CD14-positive monocyte (primary cell): Measurements from ENCODE around the gene MEIS2. TPM values are rescaled to one million over a fixed set of nuclear protein-coding genes. Genes with fewer than 3 reads are reported as not detected.

Experiments used
- DNase-seq, 3 donors: peaks; one replicate each; pipeline ENCODE4 v3.0.0-alpha.2; 2011 to 2022
- H2AFZ ChIP-seq: 2 replicates; pipeline ENCODE4 v1.6.0; 2012; ENCODE audit warnings: mild to moderate bottlenecking, low read depth, low read length, inconsistent platforms; ENCODE audit not compliant: insufficient read depth, poor library complexity, severe bottlenecking
- H3K27ac ChIP-seq, 2 donors: 1 replicate in 1 of 2; 2 replicates in 1 of 2; pipeline ENCODE4 v1.5.1; 2012 to 2013; ENCODE audit warnings: low read length in 2 of 2, control low read depth in 1 of 2, inconsistent platforms in 1 of 2, low read depth in 1 of 2, mild to moderate bottlenecking in 1 of 2
- H3K27me3 ChIP-seq, 2 donors: one replicate each; pipeline versions ENCODE4 v1.6.0 to v1.6.1; 2011 to 2013; ENCODE audit warnings: low read length in 2 of 2; ENCODE audit not compliant: control insufficient read depth in 2 of 2, insufficient read depth in 2 of 2
- H3K36me3 ChIP-seq, 2 donors: replicated peaks in 1 of 2; 1 replicate in 1 of 2; 2 replicates in 1 of 2; pipeline versions ENCODE4 v1.5.1 to v1.6.1; 2012 to 2013; ENCODE audit warnings: low read length in 2 of 2, control low read depth in 1 of 2, inconsistent platforms in 1 of 2, mild to moderate bottlenecking in 1 of 2; ENCODE audit not compliant: insufficient read depth in 2 of 2, control insufficient read depth in 1 of 2
- H3K4me1 ChIP-seq, 2 donors: 1 replicate in 1 of 2; 2 replicates in 1 of 2; pipeline versions ENCODE4 v1.5.1 to v1.6.1; 2012 to 2013; ENCODE audit warnings: low read length in 2 of 2, control low read depth in 1 of 2, inconsistent platforms in 1 of 2, mild to moderate bottlenecking in 1 of 2, moderate library complexity in 1 of 2; ENCODE audit not compliant: insufficient read depth in 2 of 2, control insufficient read depth in 1 of 2
- H3K4me2 ChIP-seq: replicated peaks from 2 replicates; pipeline ENCODE3; 2012; ENCODE audit warnings: low read length, moderate library complexity, mild to moderate bottlenecking; ENCODE audit not compliant: poor library complexity, severe bottlenecking; ENCODE audit errors: extremely low read depth
- H3K4me3 ChIP-seq, 3 experiments: fragments of 200-600 bp in 1 of 3; sonication (generic) in 1 of 3; replicated peaks in 1 of 3; 1 replicate in 2 of 3; 2 replicates in 1 of 3; pipeline ENCODE4 v1.5.1; 2011 to 2013; ENCODE audit warnings: low read length in 3 of 3, mild to moderate bottlenecking in 3 of 3, control low read depth in 2 of 3, low read depth in 2 of 3, inconsistent platforms in 1 of 3, moderate library complexity in 1 of 3
- H3K79me2 ChIP-seq: 2 replicates; pipeline ENCODE4 v1.6.0; 2012; ENCODE audit warnings: mild to moderate bottlenecking, control low read depth, inconsistent platforms, low read length, moderate library complexity; ENCODE audit not compliant: insufficient read depth
- H3K9ac ChIP-seq: 2 replicates; pipeline ENCODE4 v1.6.0; 2017; ENCODE audit warnings: low read length, mild to moderate bottlenecking; ENCODE audit not compliant: insufficient read depth, poor library complexity, severe bottlenecking
- H3K9me3 ChIP-seq, 2 donors: replicated peaks in 1 of 2; 1 replicate in 1 of 2; 2 replicates in 1 of 2; pipeline versions ENCODE4 v1.5.1 to v1.6.1; 2012 to 2013; ENCODE audit warnings: low read length in 2 of 2, control low read depth in 1 of 2; ENCODE audit not compliant: control insufficient read depth in 1 of 2, insufficient read depth in 1 of 2
- H4K20me1 ChIP-seq: 2 replicates; pipeline ENCODE4 v1.6.0; 2012; ENCODE audit warnings: mild to moderate bottlenecking, low read length, control low read depth, moderate library complexity; ENCODE audit not compliant: insufficient read depth
- H3K27ac Mint-ChIP-seq, 7 donors: one replicate each; pipeline ENCODE4 v1.8.0; 2020; ENCODE audit warnings: mild to moderate bottlenecking in 7 of 7, mixed read lengths in 7 of 7, moderate library complexity in 6 of 7, inconsistent platforms in 2 of 7
- H3K27me3 Mint-ChIP-seq, 3 donors: one replicate each; pipeline ENCODE4 v1.8.0; 2021 to 2022; ENCODE audit warnings: low read depth in 3 of 3, mild to moderate bottlenecking in 3 of 3, mixed read lengths in 3 of 3, moderate library complexity in 3 of 3, inconsistent platforms in 1 of 3
- H3K36me3 Mint-ChIP-seq, 2 donors: one replicate each; pipeline ENCODE4 v1.8.0; 2020; ENCODE audit warnings: mixed read lengths in 2 of 2, inconsistent platforms in 1 of 2, mild to moderate bottlenecking in 1 of 2
- H3K4me1 Mint-ChIP-seq: one replicate; pipeline ENCODE4 v1.8.0; 2020; ENCODE audit warnings: mild to moderate bottlenecking, mixed read lengths
- H3K4me3 Mint-ChIP-seq, 2 donors: one replicate each; pipeline ENCODE4 v1.8.0; 2020; ENCODE audit warnings: mild to moderate bottlenecking in 2 of 2, mixed read lengths in 2 of 2, moderate library complexity in 1 of 2
- H3K9me3 Mint-ChIP-seq, 7 donors: one replicate each; pipeline ENCODE4 v1.8.0; 2020 to 2022; ENCODE audit warnings: mixed read lengths in 7 of 7, mild to moderate bottlenecking in 6 of 7, moderate library complexity in 6 of 7, inconsistent platforms in 2 of 7
- CTCF ChIP-seq: fragments of 200-600 bp; IDR thresholded peaks from one replicate; pipeline ENCODE4 v1.8.0; 2022; ENCODE audit warnings: antibody characterized with exemption, mild to moderate bottlenecking
- WGBS: methylation state at CpG from one replicate; pipeline ENCODE4 v1.1.5; 2013; ENCODE audit warnings: missing lambda C conversion rate; ENCODE audit not compliant: insufficient coverage; 5-methylcytosine and 5-hydroxymethylcytosine counted together
- intact Hi-C, 2 donors: fragments of 100-400 bp; cut with micrococcal nuclease; formaldehyde crosslinking; loops; one replicate each; pipeline versions ENCODE4 v1.15.0 to v1.15.1; 2023
- polyA plus RNA-seq, 3 donors: library from polyadenylated mRNA; depleted of rRNA in 1 of 3; unstranded in 2 of 3; stranded (reverse) in 1 of 3; fragments of 300-500 nt in 2 of 3; fragments of >200 nt in 1 of 3; fragmentation: Illumina TruSeq in 2 of 3; gene quantifications; 1 replicate in 2 of 3; 2 replicates in 1 of 3; pipeline ENCODE4 v1.2.3, GENCODE V29; 2012 to 2021

Gene MEIS2
- polyA plus RNA-seq, 3 donors = not detected

- Histone ChIP-seq H3K4me3 (no peak overlapping the region), H4K20me1 (no peaks in the 10 kb centered on the region), H3K9me3 (no peaks in the 10 kb centered on the region), H3K27ac (no peak overlapping the region), H3K4me1 (no peaks in the 10 kb centered on the region), H3K79me2 (no peaks in the 10 kb centered on the region), H3K27me3 (no peaks in the 10 kb centered on the region), H3K36me3 (no peaks in the 10 kb centered on the region), H3K4me2 (no peak overlapping the region), H3K9ac (no peak overlapping the region), H2AFZ (no peak overlapping the region)
- DNase-seq = no peak
- H3K27ac Mint-ChIP-seq = no peak overlapping the region
- no peaks in the 10 kb centered on the region for H3K27me3 Mint-ChIP-seq
- intact Hi-C loops = no loop called here
- H3K4me1 Mint-ChIP-seq = no peaks in the 10 kb centered on the region
- no peak overlapping the region for H3K4me3 Mint-ChIP-seq
- H3K9me3 Mint-ChIP-seq = peaks cover 0 to 4% (median 3%) of the 10 kb centered on the region in 7 donors
- H3K36me3 Mint-ChIP-seq = no peaks in the 10 kb centered on the region
- TF ChIP-seq CTCF = no peak
- 88% methylated on average over 1 of the region's 4 CpGs for WGBS
These were observed 255.8 kb downstream of the MEIS2 start for GRCh38 chr15:36844534-36844998.

GRCh38 chr15:36843822-36844221, 256.5 kb downstream of the MEIS2 start:
- Histone ChIP-seq H3K4me3 (no peak overlapping the region), H3K9ac (no peak overlapping the region), H3K36me3 (no peaks in the 10 kb centered on the region), H3K4me1 (no peaks in the 10 kb centered on the region), H3K27ac (no peak overlapping the region), H3K9me3 (no peaks in the 10 kb centered on the region), H3K79me2 (no peaks in the 10 kb centered on the region), H3K27me3 (no peaks in the 10 kb centered on the region), H3K4me2 (no peak overlapping the region), H4K20me1 (no peaks in the 10 kb centered on the region), H2AFZ (no peak overlapping the region)
- H3K4me1 Mint-ChIP-seq = no peaks in the 10 kb centered on the region
- DNase-seq = no peak
- H3K36me3 Mint-ChIP-seq = no peaks in the 10 kb centered on the region
- H3K4me3 Mint-ChIP-seq = no peak overlapping the region
- intact Hi-C loops = no loop called here
- no peak for TF ChIP-seq CTCF
- no peak overlapping the region for H3K27ac Mint-ChIP-seq
- peaks cover 0 to 4% (median 2%) of the 10 kb centered on the region in 7 donors for H3K9me3 Mint-ChIP-seq
- no CpG with 5 or more reads among the region's 3 CpGs for WGBS
- no peaks in the 10 kb centered on the region for H3K27me3 Mint-ChIP-seq
